Peyer's patch (tissue), 4 donors: ENCODE measurements around the gene ELOA2.

Experiments used
- CTCF ChIP-seq, 6 experiments: fragments of 450-650 bp in 4 of 6; fragments of 200-600 bp in 2 of 6; sonication (generic) in 1 of 6; IDR thresholded peaks; one replicate each; pipeline ENCODE4 v1.5.1; 2017 to 2019; ENCODE audit warnings: antibody characterized with exemption in 6 of 6, mild to moderate bottlenecking in 3 of 6, moderate library complexity in 1 of 6
- POLR2A ChIP-seq, 2 donors: fragments of 450-650 bp; IDR thresholded peaks; one replicate each; pipeline ENCODE4 v1.5.1; 2017; ENCODE audit warnings: antibody characterized with exemption in 2 of 2, mild to moderate bottlenecking in 2 of 2, moderate library complexity in 2 of 2

- TF ChIP-seq CTCF (IDR thresholded peaks at IDR 0.05) (no peak), POLR2A (IDR thresholded peaks at IDR 0.05) (no peak)
Observed at GRCh38 chr18:47080872-47081271, 45.5 kb upstream of the ELOA2 start.
